Keratinocyte (primary cell): Measurements from ENCODE around the gene PYROXD2.

Experiments used
- EZH2 ChIP-seq: IDR thresholded peaks from one replicate; pipeline ENCODE4 v1.6.1; 2012; ENCODE audit warnings: inconsistent platforms, mild to moderate bottlenecking, low read length, moderate library complexity
- TF ChIP-seq, protein P1 (sequence below), 3 experiments: IDR thresholded peaks in 1 of 3; conservative IDR thresholded peaks in 1 of 3; optimal IDR thresholded peaks in 1 of 3; 2 replicates in 2 of 3; 3 replicates in 1 of 3; pipeline versions ENCODE3 to v1.5.1; 2011; ENCODE audit warnings: low read length in 3 of 3, mild to moderate bottlenecking in 3 of 3, moderate library complexity in 2 of 3, control low read depth in 1 of 3, inconsistent platforms in 1 of 3; ENCODE audit not compliant: insufficient read depth in 2 of 3; ENCODE audit errors: extremely low read depth in 1 of 3

DNA sequence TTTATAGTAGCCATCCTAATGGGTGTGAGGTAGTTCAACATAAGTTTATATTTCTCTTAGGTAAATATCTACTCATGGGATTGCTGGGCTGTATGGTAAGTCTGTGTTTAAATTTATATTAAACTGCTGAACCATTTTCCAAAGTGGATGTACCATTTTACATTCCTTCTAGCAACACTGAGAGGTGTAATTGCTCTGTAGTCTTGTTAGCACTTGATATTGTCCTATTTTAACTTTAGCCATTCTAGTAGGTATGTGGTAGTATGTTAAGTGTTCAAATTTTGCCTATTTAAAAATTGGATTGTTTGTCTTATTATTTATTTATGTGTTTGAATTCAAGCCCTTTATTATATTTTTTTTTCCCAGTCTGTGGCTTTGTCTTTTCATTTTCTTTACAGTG, 34.3 kb upstream of the PYROXD2 start:
- TF ChIP-seq, protein P1, sequence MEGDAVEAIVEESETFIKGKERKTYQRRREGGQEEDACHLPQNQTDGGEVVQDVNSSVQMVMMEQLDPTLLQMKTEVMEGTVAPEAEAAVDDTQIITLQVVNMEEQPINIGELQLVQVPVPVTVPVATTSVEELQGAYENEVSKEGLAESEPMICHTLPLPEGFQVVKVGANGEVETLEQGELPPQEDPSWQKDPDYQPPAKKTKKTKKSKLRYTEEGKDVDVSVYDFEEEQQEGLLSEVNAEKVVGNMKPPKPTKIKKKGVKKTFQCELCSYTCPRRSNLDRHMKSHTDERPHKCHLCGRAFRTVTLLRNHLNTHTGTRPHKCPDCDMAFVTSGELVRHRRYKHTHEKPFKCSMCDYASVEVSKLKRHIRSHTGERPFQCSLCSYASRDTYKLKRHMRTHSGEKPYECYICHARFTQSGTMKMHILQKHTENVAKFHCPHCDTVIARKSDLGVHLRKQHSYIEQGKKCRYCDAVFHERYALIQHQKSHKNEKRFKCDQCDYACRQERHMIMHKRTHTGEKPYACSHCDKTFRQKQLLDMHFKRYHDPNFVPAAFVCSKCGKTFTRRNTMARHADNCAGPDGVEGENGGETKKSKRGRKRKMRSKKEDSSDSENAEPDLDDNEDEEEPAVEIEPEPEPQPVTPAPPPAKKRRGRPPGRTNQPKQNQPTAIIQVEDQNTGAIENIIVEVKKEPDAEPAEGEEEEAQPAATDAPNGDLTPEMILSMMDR (optimal IDR thresholded peaks at IDR 0.05 in 1 of 3, IDR thresholded peaks at IDR 0.05 in 1 of 3, conservative IDR thresholded peaks at IDR 0.05 in 1 of 3; ENCODE audit: extremely low read depth in 1 of 3, insufficient read depth in 2 of 3, low read length in 3 of 3), result no peak
- no peak for TF ChIP-seq EZH2
